Measurements from ENCODE around the gene SDK2. TPM values are rescaled to one million over a fixed set of nuclear protein-coding genes. Genes with fewer than 3 reads are reported as not detected.

SDK2 gene
- total and polyA plus RNA-seq, 9 of the 15 experiments (the other 6 are each of a cell fraction or from before 2014, with no cell fraction given), result 0.04 TPM; not detected in 8

- Histone ChIP-seq H3K4me2 (ENCODE audit: insufficient read depth, low read length) (no peak overlapping the region), H3K4me3 (no peak overlapping the region), H2AFZ (ENCODE audit: low read depth, low read length) (no peak overlapping the region), H3K9me1 (ENCODE audit: control insufficient read depth, insufficient read depth, low read length) (no peaks in the 10 kb centered on the region), H3K27ac (ENCODE audit: extremely low read depth, low read depth, low read length) (no peak overlapping the region), H3K27me3 (ENCODE audit: control insufficient read depth in 2 of 2, insufficient read depth in 2 of 2, low read length in 2 of 2) (peaks cover 0 to 5% of the 10 kb centered on the region in 2 experiments; a peak in 1 of 5 replicates), H3K9me3 (replicated peaks; ENCODE audit: control insufficient read depth, insufficient read depth, low read depth, low read length) (no peaks in the 10 kb centered on the region), H3K36me3 (ENCODE audit: control insufficient read depth, insufficient read depth, low read length) (no peaks in the 10 kb centered on the region), H3K79me2 (ENCODE audit: control insufficient read depth, insufficient read depth, low read length) (no peaks in the 10 kb centered on the region), H3K9ac (ENCODE audit: insufficient read depth in 1 of 2, low read depth in 2 of 2, low read length in 2 of 2) (no peak overlapping the region), H4K20me1 (replicated peaks; ENCODE audit: control insufficient read depth, insufficient read depth, low read length) (no peaks in the 10 kb centered on the region), H3K4me1 (replicated peaks in 1 of 2; ENCODE audit: control insufficient read depth in 2 of 2, insufficient read depth in 2 of 2, low read length in 2 of 2) (no peaks in the 10 kb centered on the region)
- ChIA-PET POLR2A (no interaction called here), CTCF (ENCODE audit: low intra/inter-chr PET ratio) (no interaction called here)
- intact Hi-C loops (cut with micrococcal nuclease), result no loop called here
- TF ChIP-seq ZNF431 (CRISPR knock-in tag; IDR thresholded peaks at IDR 0.05), result no peak
- no peak for TF ChIP-seq ZNF79 (CRISPR knock-in tag; IDR thresholded peaks at IDR 0.05; ENCODE audit: low read depth)
- no peak for TF ChIP-seq TAF15 (IDR thresholded peaks at IDR 0.05; ENCODE audit: low read depth, low read length)
- TF ChIP-seq CBX3 (IDR thresholded peaks at IDR 0.05; ENCODE audit: borderline replicate concordance in 1 of 2, low read length in 2 of 2), result no peak
- no peak for TF ChIP-seq SREBF1 (IDR thresholded peaks at IDR 0.05; ENCODE audit: borderline replicate concordance, low read depth, low read length)
- no peak for TF ChIP-seq NFE2 (IDR thresholded peaks at IDR 0.05; ENCODE audit: low read depth)
- TF ChIP-seq TOE1 (IDR thresholded peaks at IDR 0.05; ENCODE audit: borderline replicate concordance), result no peak
- no peak for TF ChIP-seq TOE1 (CRISPR knock-in tag; IDR thresholded peaks at IDR 0.05; ENCODE audit: borderline replicate concordance, low read depth)
- no peak for TF ChIP-seq ZNF197 (CRISPR knock-in tag; IDR thresholded peaks at IDR 0.05; ENCODE audit: low read depth)
- TF ChIP-seq HSF4 (CRISPR knock-in tag; IDR thresholded peaks at IDR 0.05; ENCODE audit: borderline replicate concordance), result no peak
- no peak for TF ChIP-seq MAX (CRISPR knock-in tag; IDR thresholded peaks at IDR 0.05)
- no peak for TF ChIP-seq TCF7 (IDR thresholded peaks at IDR 0.05; ENCODE audit: borderline replicate concordance)
- no peak for TF ChIP-seq TCF7L2 (IDR thresholded peaks at IDR 0.05; ENCODE audit: low read depth, low read length)
- no peak for FAIRE-seq
- WGBS (ENCODE audit: insufficient coverage, low coverage, missing lambda C conversion rate), result 1% methylated on average over 3 of the region's 3 CpGs
- no peak for ATAC-seq
- BruUV-seq (replicated peaks), result no TSS peak
- DNase-seq (ENCODE audit: extremely low read depth in 1 of 4, low spot score in 3 of 4), result no peak
- in situ Hi-C loops (cut with MboI), result no loop called here
These were observed 23.8 kb downstream of the SDK2 start for GRCh38 chr17:73620414-73620813.

Data from K562 (cell line).